BLaER1 (cell line): Measurements from ENCODE around the gene SPATA25.
"Not testable (repeated sequence)": the region's sequence is repeated elsewhere in the genome, so short reads cannot be mapped to it uniquely, and the experiment has no call there.

ENCODE experiments used
- H3K27ac ChIP-seq: shearing (Covaris generic); formaldehyde crosslinking; 2 replicates; pipeline ENCODE4 v1.8.1; 2022
- H3K27me3 ChIP-seq: shearing (Covaris generic); formaldehyde crosslinking; 2 replicates; pipeline ENCODE4 v1.8.1; 2022
- H3K36me3 ChIP-seq: shearing (Covaris generic); formaldehyde crosslinking; 2 replicates; pipeline ENCODE4 v1.8.1; 2022
- H3K4me1 ChIP-seq: shearing (Covaris generic); formaldehyde crosslinking; 2 replicates; pipeline ENCODE4 v1.8.1; 2022
- H3K4me2 ChIP-seq: shearing (Covaris generic); formaldehyde crosslinking; 2 replicates; pipeline ENCODE4 v1.8.1; 2022
- H3K4me3 ChIP-seq: shearing (Covaris generic); formaldehyde crosslinking; 2 replicates; pipeline ENCODE4 v1.8.1; 2022
- H3K9ac ChIP-seq: shearing (Covaris generic); formaldehyde crosslinking; 2 replicates; pipeline ENCODE4 v1.8.1; 2022
- H3K9me3 ChIP-seq: shearing (Covaris generic); formaldehyde crosslinking; 2 replicates; pipeline ENCODE4 v1.8.1; 2022
- H4K20me1 ChIP-seq: shearing (Covaris generic); formaldehyde crosslinking; 2 replicates; pipeline ENCODE4 v1.8.1; 2022
- Cebpa-rat ChIP-seq: shearing (Covaris generic); IDR thresholded peaks from 2 replicates; pipeline ENCODE4 v1.8.1; 2022

Gene SPATA25

GRCh38 chr20:45887346-45887715 is at the start of gene SPATA25:
Gene SPATA25, minus strand, starts transcription at chr20:45887622. Its CDS starts 32 bp downstream, at chr20:45887590.
- Histone ChIP-seq H3K4me3 (no peak within 1 kb of the TSS), H3K4me1 (peaks cover 47% of the 10 kb centered on the region), H3K27me3 (no peaks in the 10 kb centered on the region), H3K36me3 (peaks cover 59% of the 10 kb centered on the region), H3K27ac (no peak within 1 kb of the TSS), H3K4me2 (peak within 1 kb of the TSS; percentile 100; the same call in 1 of the 2 replicates), H4K20me1 (peaks cover 45% of the 10 kb centered on the region), H3K9ac (no peak within 1 kb of the TSS), H3K9me3 (no peaks in the 10 kb centered on the region)
- TF ChIP-seq Cebpa-rat: no peak

- Histone ChIP-seq H4K20me1 (peaks cover 49% of the 10 kb centered on the region), H3K9me3 (no peaks in the 10 kb centered on the region), H3K4me3 (peak overlapping the region; percentile 91), H3K4me1 (peaks cover 16% of the 10 kb centered on the region), H3K4me2 (peak overlapping the region; percentile 70), H3K36me3 (peaks cover 42% of the 10 kb centered on the region), H3K27ac (peak overlapping the region; percentile 100), H3K9ac (peak overlapping the region; percentile 100), H3K27me3 (no peaks in the 10 kb centered on the region)
- no peak for TF ChIP-seq Cebpa-rat
Observed at GRCh38 chr20:45935416-45936046, 48.1 kb upstream of the SPATA25 start.

GRCh38 chr20:45934586-45935415 is 47.4 kb upstream of the SPATA25 start, which contains the start of gene PCIF1:
Gene PCIF1, plus strand, starts transcription at chr20:45934683. Its CDS starts 4,317 bp downstream, at chr20:45939000.
- Histone ChIP-seq H3K9ac (peak within 1 kb of the TSS; percentile 100), H3K27me3 (no peaks in the 10 kb centered on the region), H3K4me3 (peak within 1 kb of the TSS; percentile 91), H3K4me1 (peaks cover 16% of the 10 kb centered on the region), H3K27ac (peak within 1 kb of the TSS; percentile 100), H3K9me3 (no peaks in the 10 kb centered on the region), H4K20me1 (peaks cover 43% of the 10 kb centered on the region), H3K4me2 (peak within 1 kb of the TSS; percentile 88), H3K36me3 (peaks cover 35% of the 10 kb centered on the region)
- no peak for TF ChIP-seq Cebpa-rat

GRCh38 chr20:45934046-45934585 is 46.7 kb upstream of the SPATA25 start:
- H3K9me3 ChIP-seq: no peaks in the 10 kb centered on the region
- peak overlapping the region; percentile 91 for H3K4me3 ChIP-seq
- peak overlapping the region; percentile 100 for H3K27ac ChIP-seq
- H3K4me1 ChIP-seq: peaks cover 16% of the 10 kb centered on the region
- H3K27me3 ChIP-seq: no peaks in the 10 kb centered on the region
- no peak for TF ChIP-seq Cebpa-rat
- H3K36me3 ChIP-seq: peaks cover 28% of the 10 kb centered on the region
- peak overlapping the region; percentile 100 for H3K9ac ChIP-seq
- peaks cover 39% of the 10 kb centered on the region for H4K20me1 ChIP-seq
- H3K4me2 ChIP-seq: peak overlapping the region; percentile 88

GRCh38 chr20:45933266-45934045 is 46.0 kb upstream of the SPATA25 start:
- peak overlapping the region; percentile 100 for H3K9ac ChIP-seq
- H3K36me3 ChIP-seq: peaks cover 21% of the 10 kb centered on the region
- peak overlapping the region; percentile 91 for H3K4me3 ChIP-seq
- H3K4me2 ChIP-seq: peak overlapping the region; percentile 88
- no peaks in the 10 kb centered on the region for H3K9me3 ChIP-seq
- TF ChIP-seq Cebpa-rat: no peak
- peaks cover 32% of the 10 kb centered on the region for H4K20me1 ChIP-seq
- H3K27me3 ChIP-seq: no peaks in the 10 kb centered on the region
- H3K27ac ChIP-seq: peak overlapping the region; percentile 100
- peaks cover 16% of the 10 kb centered on the region for H3K4me1 ChIP-seq

- not testable (repeated sequence) for H3K9me3 ChIP-seq, H3K4me3 ChIP-seq, H3K4me2 ChIP-seq, H3K27me3 ChIP-seq, H3K27ac ChIP-seq, H3K9ac ChIP-seq, H3K36me3 ChIP-seq
- peaks cover 15% of the 10 kb centered on the region for H4K20me1 ChIP-seq
- peaks cover 16% of the 10 kb centered on the region for H3K4me1 ChIP-seq
Observed at GRCh38 chr20:45931680-45932079, 44.3 kb upstream of the SPATA25 start.

- Histone ChIP-seq H3K27ac (no peak overlapping the region), H4K20me1 (no peaks in the 10 kb centered on the region), H3K27me3 (no peaks in the 10 kb centered on the region), H3K36me3 (no peaks in the 10 kb centered on the region), H3K9ac (no peak overlapping the region), H3K4me3 (no peak overlapping the region), H3K9me3 (no peaks in the 10 kb centered on the region), H3K4me1 (peaks cover 5% of the 10 kb centered on the region), H3K4me2 (no peak overlapping the region)
- TF ChIP-seq Cebpa-rat: no peak
Observed at GRCh38 chr20:45927071-45927878, 39.9 kb upstream of the SPATA25 start.

- H3K4me3 ChIP-seq: no peak overlapping the region
- no peak for TF ChIP-seq Cebpa-rat
- H3K9me3 ChIP-seq: no peaks in the 10 kb centered on the region
- no peaks in the 10 kb centered on the region for H3K36me3 ChIP-seq
- H3K9ac ChIP-seq: no peak overlapping the region
- H3K4me1 ChIP-seq: peaks cover 8% of the 10 kb centered on the region
- no peaks in the 10 kb centered on the region for H4K20me1 ChIP-seq
- no peak overlapping the region for H3K4me2 ChIP-seq
- H3K27ac ChIP-seq: no peak overlapping the region
- no peaks in the 10 kb centered on the region for H3K27me3 ChIP-seq
Observed at GRCh38 chr20:45926731-45927070, 39.3 kb upstream of the SPATA25 start.

GRCh38 chr20:45925821-45926506 is 38.5 kb upstream of the SPATA25 start:
- no peak overlapping the region for H3K4me2 ChIP-seq
- no peak overlapping the region for H3K27ac ChIP-seq
- H3K9ac ChIP-seq: no peak overlapping the region
- no peaks in the 10 kb centered on the region for H3K9me3 ChIP-seq
- H3K27me3 ChIP-seq: no peaks in the 10 kb centered on the region
- no peaks in the 10 kb centered on the region for H3K36me3 ChIP-seq
- no peaks in the 10 kb centered on the region for H4K20me1 ChIP-seq
- TF ChIP-seq Cebpa-rat: no peak
- peaks cover 8% of the 10 kb centered on the region for H3K4me1 ChIP-seq
- no peak overlapping the region for H3K4me3 ChIP-seq
